Measurements from ENCODE around the gene RRAS.

DNA sequence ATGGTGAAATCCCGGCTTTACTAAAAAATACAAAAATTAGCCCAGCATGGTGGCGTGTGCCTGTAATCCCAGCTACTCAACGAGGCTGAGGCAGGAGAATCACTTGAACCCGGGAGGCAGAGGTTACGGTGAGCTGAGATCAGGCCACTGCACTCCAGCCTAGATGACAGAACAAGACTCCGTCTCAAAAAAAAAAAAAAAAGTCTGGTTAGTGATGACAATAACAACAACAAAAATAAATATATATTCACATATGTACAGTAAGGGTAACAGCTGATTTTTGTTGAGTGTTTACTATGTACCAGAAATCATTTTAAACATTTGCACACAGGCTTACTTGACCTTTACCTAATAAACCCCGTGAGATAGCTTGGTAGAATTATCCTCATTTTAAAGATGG, 23.0 kb downstream of the RRAS start:
- TF ChIP-seq POLR2A (IDR thresholded peaks at IDR 0.05): no peak
- TF ChIP-seq, protein P1, sequence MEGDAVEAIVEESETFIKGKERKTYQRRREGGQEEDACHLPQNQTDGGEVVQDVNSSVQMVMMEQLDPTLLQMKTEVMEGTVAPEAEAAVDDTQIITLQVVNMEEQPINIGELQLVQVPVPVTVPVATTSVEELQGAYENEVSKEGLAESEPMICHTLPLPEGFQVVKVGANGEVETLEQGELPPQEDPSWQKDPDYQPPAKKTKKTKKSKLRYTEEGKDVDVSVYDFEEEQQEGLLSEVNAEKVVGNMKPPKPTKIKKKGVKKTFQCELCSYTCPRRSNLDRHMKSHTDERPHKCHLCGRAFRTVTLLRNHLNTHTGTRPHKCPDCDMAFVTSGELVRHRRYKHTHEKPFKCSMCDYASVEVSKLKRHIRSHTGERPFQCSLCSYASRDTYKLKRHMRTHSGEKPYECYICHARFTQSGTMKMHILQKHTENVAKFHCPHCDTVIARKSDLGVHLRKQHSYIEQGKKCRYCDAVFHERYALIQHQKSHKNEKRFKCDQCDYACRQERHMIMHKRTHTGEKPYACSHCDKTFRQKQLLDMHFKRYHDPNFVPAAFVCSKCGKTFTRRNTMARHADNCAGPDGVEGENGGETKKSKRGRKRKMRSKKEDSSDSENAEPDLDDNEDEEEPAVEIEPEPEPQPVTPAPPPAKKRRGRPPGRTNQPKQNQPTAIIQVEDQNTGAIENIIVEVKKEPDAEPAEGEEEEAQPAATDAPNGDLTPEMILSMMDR (IDR thresholded peaks at IDR 0.05 in 4 of 5, conservative IDR thresholded peaks at IDR 0.05 in 1 of 5): no peak
